Measurements from ENCODE around the gene SLX1B. TPM values are rescaled to one million over a fixed set of nuclear protein-coding genes. Genes with fewer than 3 reads are reported as not detected.
"Not testable (repeated sequence)": the region's sequence is repeated elsewhere in the genome, so short reads cannot be mapped to it uniquely, and the experiment has no call there.

SLX1B gene
- polyA plus RNA-seq (66.4 and 74.3 TPM in 2 replicates), polyA minus RNA-seq (16.1 and 17.2 TPM in 2 replicates)

DNA sequence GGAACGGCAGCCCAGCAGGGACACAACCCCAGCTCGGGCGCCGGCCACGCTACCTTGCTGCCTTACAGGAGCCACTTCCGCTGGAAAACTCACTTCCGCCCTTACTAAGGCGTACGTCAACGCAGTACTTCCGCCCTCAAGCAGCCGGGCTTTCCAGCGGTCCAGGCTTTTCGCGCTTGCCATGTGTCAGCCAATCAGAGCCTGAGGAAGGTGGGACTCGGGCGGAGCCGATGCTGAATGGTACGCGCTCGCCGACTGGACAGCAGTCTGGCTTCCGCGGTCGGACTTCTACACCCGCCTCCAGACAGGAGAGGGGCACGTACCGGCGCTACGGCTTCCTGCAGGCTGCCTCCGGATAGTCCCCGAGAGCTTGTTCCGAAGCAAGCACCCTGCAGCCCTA lies at the start of gene SLX1B, which contains the start of gene BOLA2:
SLX1B (plus strand) TSS at position 265 of the 400 bp plus-strand sequence.
BOLA2 (minus strand) TSS at position 83 of the 400 bp plus-strand sequence. CDS start 98 bp downstream, outside the sequence.
- H3K36me3 ChIP-seq (ENCODE audit: insufficient read depth, low read length); H4K20me1 ChIP-seq (ENCODE audit: insufficient read depth); H3K27ac ChIP-seq (ENCODE audit: low read length); H3F3A ChIP-seq (ENCODE audit: insufficient read depth, low read length, poor library complexity, severe bottlenecking); H3K79me2 ChIP-seq (replicated peaks; ENCODE audit: insufficient read depth, low read length); H2AFZ ChIP-seq (ENCODE audit: low read depth, low read length); H3K9ac ChIP-seq (ENCODE audit: low read length); H3K4me2 ChIP-seq (ENCODE audit: low read length); H3K9me3 ChIP-seq (ENCODE audit: low read length); H3K4me3 ChIP-seq (ENCODE audit: low read length); H3K27me3 ChIP-seq (ENCODE audit: insufficient read depth, low read depth, low read length); H3K9me2 ChIP-seq (ENCODE audit: insufficient read depth, low read length): not testable (repeated sequence)

DNA sequence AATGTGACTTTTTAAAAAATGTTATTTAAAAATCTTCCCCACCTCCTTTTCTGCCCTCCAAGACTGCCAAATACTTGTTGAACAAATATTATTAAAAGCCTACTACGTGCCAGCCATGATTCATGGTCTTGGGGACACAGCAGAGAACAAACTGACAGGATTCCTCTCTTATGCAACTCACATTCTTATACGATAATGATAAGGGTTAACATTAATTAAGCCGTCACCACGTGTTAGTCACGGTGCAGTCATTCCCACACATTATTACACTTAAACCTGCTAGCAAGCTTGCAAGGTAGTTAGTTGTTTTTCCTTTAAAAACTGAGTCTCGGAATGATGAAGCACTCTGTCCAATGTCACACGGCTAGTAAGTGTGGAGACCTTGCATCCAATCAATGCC lies 49.1 kb upstream of the SLX1B start:
- H3K27ac ChIP-seq (ENCODE audit: low read length); H3K4me2 ChIP-seq (ENCODE audit: low read length); H3K4me3 ChIP-seq (ENCODE audit: low read length); H3K9me2 ChIP-seq (ENCODE audit: insufficient read depth, low read length); H3F3A ChIP-seq (ENCODE audit: insufficient read depth, low read length, poor library complexity, severe bottlenecking); H2AFZ ChIP-seq (ENCODE audit: low read depth, low read length); H4K20me1 ChIP-seq (ENCODE audit: insufficient read depth); H3K9me3 ChIP-seq (ENCODE audit: low read length); H3K79me2 ChIP-seq (replicated peaks; ENCODE audit: insufficient read depth, low read length); H3K36me3 ChIP-seq (ENCODE audit: insufficient read depth, low read length); H3K27me3 ChIP-seq (ENCODE audit: insufficient read depth, low read depth, low read length); H3K9ac ChIP-seq (ENCODE audit: low read length): not testable (repeated sequence)

DNA sequence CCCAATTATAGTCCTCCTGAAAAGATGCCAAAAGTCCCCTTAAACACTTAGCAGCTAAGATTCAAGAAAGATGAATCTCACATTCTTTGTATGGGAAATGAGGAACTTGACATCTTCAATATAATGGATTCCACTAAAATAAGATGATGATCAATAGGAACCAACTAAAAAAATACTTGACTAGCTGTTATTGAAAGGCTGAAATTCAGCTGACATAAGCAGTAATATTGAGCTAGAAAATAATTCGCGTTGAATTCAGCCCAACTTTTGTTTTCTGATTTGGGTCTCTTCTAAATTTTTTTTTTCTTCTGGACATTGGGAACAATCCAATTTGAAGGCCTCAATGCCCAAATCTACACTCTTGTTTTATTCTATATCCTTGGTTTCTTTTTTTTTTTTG lies 30.7 kb upstream of the SLX1B start:
- H3K9ac ChIP-seq (ENCODE audit: low read length); H3K4me2 ChIP-seq (ENCODE audit: low read length); H3K79me2 ChIP-seq (replicated peaks; ENCODE audit: insufficient read depth, low read length); H3K36me3 ChIP-seq (ENCODE audit: insufficient read depth, low read length); H3K27ac ChIP-seq (ENCODE audit: low read length); H3F3A ChIP-seq (ENCODE audit: insufficient read depth, low read length, poor library complexity, severe bottlenecking); H3K9me3 ChIP-seq (ENCODE audit: low read length); H2AFZ ChIP-seq (ENCODE audit: low read depth, low read length); H4K20me1 ChIP-seq (ENCODE audit: insufficient read depth); H3K4me3 ChIP-seq (ENCODE audit: low read length); H3K9me2 ChIP-seq (ENCODE audit: insufficient read depth, low read length); H3K27me3 ChIP-seq (ENCODE audit: insufficient read depth, low read depth, low read length): not testable (repeated sequence)

DNA sequence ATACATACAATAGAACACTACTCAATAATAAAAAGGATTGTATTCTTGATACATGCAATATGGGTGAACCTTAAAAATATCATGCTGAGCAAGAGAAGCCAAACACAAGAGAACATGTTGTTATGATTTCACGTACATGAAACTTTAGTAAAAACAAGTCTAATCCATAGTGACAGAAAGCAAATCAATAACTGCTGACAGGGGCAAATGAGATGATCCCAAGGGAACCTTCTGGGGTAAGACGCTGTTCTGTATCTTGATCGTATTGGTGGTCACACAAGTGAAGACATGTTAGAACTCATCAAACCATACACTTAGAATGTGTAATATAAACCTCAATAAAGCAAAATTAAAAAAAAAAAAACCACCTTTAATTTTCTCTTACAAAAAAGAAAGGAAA lies 28.9 kb upstream of the SLX1B start:
- H3K4me2 ChIP-seq (ENCODE audit: low read length); H3K9me3 ChIP-seq (ENCODE audit: low read length); H3K4me3 ChIP-seq (ENCODE audit: low read length); H3K27me3 ChIP-seq (ENCODE audit: insufficient read depth, low read depth, low read length); H3K9me2 ChIP-seq (ENCODE audit: insufficient read depth, low read length); H3F3A ChIP-seq (ENCODE audit: insufficient read depth, low read length, poor library complexity, severe bottlenecking); H4K20me1 ChIP-seq (ENCODE audit: insufficient read depth); H3K27ac ChIP-seq (ENCODE audit: low read length); H2AFZ ChIP-seq (ENCODE audit: low read depth, low read length); H3K36me3 ChIP-seq (ENCODE audit: insufficient read depth, low read length); H3K9ac ChIP-seq (ENCODE audit: low read length); H3K79me2 ChIP-seq (replicated peaks; ENCODE audit: insufficient read depth, low read length): not testable (repeated sequence)

DNA sequence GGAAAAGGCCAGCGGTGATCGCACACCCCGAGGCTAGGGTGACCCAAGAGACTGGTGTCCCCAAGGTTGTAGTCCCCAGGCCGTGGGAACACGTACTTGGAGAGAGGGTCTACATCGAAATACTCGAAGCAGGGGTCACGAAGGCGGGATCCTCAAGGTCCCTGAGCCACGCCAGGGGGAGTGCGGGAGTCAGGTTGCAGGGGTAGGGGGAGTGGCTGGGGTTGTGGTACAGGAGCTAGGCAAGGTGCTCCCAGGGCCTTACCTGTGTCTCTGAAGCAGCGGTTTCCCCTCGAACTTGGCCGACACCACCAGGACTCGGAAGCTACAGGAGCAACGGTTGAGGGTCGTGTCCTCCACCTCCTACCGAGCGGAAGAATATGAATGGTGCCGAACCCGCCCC lies 579 bp upstream of the SLX1B start:
- H3K4me2 ChIP-seq (ENCODE audit: low read length); H3K9me2 ChIP-seq (ENCODE audit: insufficient read depth, low read length); H3F3A ChIP-seq (ENCODE audit: insufficient read depth, low read length, poor library complexity, severe bottlenecking); H3K27me3 ChIP-seq (ENCODE audit: insufficient read depth, low read depth, low read length); H4K20me1 ChIP-seq (ENCODE audit: insufficient read depth); H3K79me2 ChIP-seq (replicated peaks; ENCODE audit: insufficient read depth, low read length); H3K9ac ChIP-seq (ENCODE audit: low read length); H3K9me3 ChIP-seq (ENCODE audit: low read length); H3K36me3 ChIP-seq (ENCODE audit: insufficient read depth, low read length); H3K27ac ChIP-seq (ENCODE audit: low read length); H2AFZ ChIP-seq (ENCODE audit: low read depth, low read length); H3K4me3 ChIP-seq (ENCODE audit: low read length): not testable (repeated sequence)

DNA sequence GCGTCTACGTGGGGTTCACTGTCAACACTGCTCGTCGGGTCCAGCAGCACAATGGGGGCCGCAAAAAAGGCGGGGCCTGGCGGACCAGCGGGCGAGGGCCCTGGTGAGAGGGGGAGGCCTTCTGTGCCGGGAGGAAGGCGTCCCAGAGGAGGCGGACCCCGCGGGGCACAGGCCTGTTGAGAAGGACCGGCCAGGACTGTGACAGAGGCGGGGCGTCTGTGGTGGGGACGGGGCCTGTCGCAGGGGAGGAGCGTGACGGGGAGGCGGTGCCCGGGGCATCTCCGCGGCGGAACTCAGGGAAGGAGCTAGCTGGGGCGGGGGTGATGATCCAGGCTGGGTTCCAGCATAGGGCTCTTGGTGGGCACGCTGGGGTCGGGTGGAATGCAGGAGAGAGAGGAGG lies 495 bp downstream of the SLX1B start:
- H3K27ac ChIP-seq (ENCODE audit: low read length); H3K79me2 ChIP-seq (replicated peaks; ENCODE audit: insufficient read depth, low read length); H3K36me3 ChIP-seq (ENCODE audit: insufficient read depth, low read length); H3K9ac ChIP-seq (ENCODE audit: low read length); H3F3A ChIP-seq (ENCODE audit: insufficient read depth, low read length, poor library complexity, severe bottlenecking); H3K4me3 ChIP-seq (ENCODE audit: low read length); H3K27me3 ChIP-seq (ENCODE audit: insufficient read depth, low read depth, low read length); H2AFZ ChIP-seq (ENCODE audit: low read depth, low read length); H3K9me3 ChIP-seq (ENCODE audit: low read length); H3K4me2 ChIP-seq (ENCODE audit: low read length); H4K20me1 ChIP-seq (ENCODE audit: insufficient read depth); H3K9me2 ChIP-seq (ENCODE audit: insufficient read depth, low read length): not testable (repeated sequence)

DNA sequence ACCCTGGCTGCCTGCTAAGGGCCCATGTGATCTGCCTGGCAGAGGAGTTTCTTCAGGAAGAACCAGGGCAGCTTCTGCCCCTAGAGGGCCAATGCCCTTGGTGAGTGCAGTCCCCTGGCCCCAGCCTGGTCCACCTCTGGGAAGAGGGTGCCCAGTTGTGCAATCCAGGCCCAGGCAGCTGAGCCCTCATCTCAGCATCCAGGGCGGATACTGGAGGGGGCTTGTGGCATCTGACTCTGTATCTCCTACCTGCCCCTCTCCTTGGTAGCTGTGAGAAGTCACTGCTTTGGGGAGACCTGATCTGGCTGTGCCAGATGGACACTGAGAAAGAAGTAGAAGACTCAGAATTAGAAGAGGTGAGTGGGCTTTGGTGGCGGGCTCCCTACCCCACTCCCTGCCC lies 3.3 kb downstream of the SLX1B start:
- not testable (repeated sequence) for H3K4me3 ChIP-seq (ENCODE audit: low read length); H3K27ac ChIP-seq (ENCODE audit: low read length); H3F3A ChIP-seq (ENCODE audit: insufficient read depth, low read length, poor library complexity, severe bottlenecking); H3K36me3 ChIP-seq (ENCODE audit: insufficient read depth, low read length); H3K9ac ChIP-seq (ENCODE audit: low read length); H3K9me3 ChIP-seq (ENCODE audit: low read length); H4K20me1 ChIP-seq (ENCODE audit: insufficient read depth); H2AFZ ChIP-seq (ENCODE audit: low read depth, low read length); H3K9me2 ChIP-seq (ENCODE audit: insufficient read depth, low read length); H3K27me3 ChIP-seq (ENCODE audit: insufficient read depth, low read depth, low read length); H3K4me2 ChIP-seq (ENCODE audit: low read length); H3K79me2 ChIP-seq (replicated peaks; ENCODE audit: insufficient read depth, low read length)

DNA sequence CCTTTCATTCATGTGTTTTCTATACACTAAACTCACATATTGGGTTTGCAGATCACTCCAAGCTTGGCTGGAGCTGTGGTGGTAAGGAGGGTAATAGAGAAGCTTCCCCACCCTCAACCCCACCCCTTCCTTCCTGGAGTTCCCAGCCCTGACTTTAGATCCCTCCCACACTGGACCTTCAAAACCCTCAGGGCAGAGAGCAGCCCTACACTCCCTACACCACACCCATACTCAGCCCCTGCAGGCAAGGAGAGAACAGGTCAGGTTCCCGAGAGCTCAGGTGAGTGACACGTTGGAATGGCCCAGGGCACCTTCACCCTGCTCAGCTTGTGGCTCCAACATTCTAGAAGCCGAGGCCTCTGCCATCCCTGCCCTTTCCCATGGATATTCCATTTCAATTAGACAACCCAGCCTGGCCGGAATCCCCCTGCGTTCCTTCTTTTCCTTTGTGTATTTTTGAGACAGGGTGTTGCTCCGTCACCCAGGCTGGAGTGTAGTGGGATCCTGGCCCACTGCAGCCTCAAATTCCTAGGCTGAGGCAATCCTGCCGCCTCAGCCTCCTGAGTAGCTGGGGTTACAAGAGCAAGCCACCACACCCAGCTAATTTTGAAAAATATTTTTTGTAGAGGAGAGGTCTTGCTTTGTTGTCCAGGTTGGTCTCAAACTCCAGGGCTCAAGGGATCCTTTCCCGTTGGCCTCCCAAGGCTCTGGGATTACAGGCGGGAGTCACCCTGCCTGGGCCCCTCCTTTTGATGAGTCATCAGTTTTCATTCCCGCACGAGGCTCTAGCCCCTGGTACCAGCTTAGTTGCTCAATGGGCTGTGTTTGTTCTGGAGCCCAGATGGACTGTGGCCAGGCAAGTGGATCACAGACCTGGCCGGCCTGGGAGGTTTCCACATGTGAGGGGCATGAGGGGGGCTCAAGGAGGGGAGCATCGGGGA lies 5.6 kb downstream of the SLX1B start, which contains the start of gene SULT1A4:
SULT1A4 (plus strand) TSS at position 208 of the 941 bp plus-strand sequence. CDS start 1,473 bp downstream, outside the sequence.
- H3F3A ChIP-seq (ENCODE audit: insufficient read depth, low read length, poor library complexity, severe bottlenecking); H4K20me1 ChIP-seq (ENCODE audit: insufficient read depth); H3K27ac ChIP-seq (ENCODE audit: low read length); H2AFZ ChIP-seq (ENCODE audit: low read depth, low read length); H3K9ac ChIP-seq (ENCODE audit: low read length); H3K79me2 ChIP-seq (replicated peaks; ENCODE audit: insufficient read depth, low read length); H3K9me2 ChIP-seq (ENCODE audit: insufficient read depth, low read length); H3K9me3 ChIP-seq (ENCODE audit: low read length); H3K4me2 ChIP-seq (ENCODE audit: low read length); H3K36me3 ChIP-seq (ENCODE audit: insufficient read depth, low read length); H3K27me3 ChIP-seq (ENCODE audit: insufficient read depth, low read depth, low read length); H3K4me3 ChIP-seq (ENCODE audit: low read length): not testable (repeated sequence)
